HL-60 (cell line): ENCODE data around the gene PRDM8.
"Not testable (repeated sequence)": the region's sequence is repeated elsewhere in the genome, so short reads cannot be mapped to it uniquely, and the experiment has no call there.

ENCODE experiments used
- DNase-seq, 2 experiments: peaks; one replicate each; pipeline ENCODE4 v3.0.0-alpha.2; 2010 to 2020; ENCODE audit warnings: low read depth in 1 of 2, low spot score in 1 of 2
- H3K27ac ChIP-seq: fragments of 250-450 bp; sonication (Bioruptor Pico); replicated peaks from 2 replicates; pipeline ENCODE4 v1.5.1; 2020; ENCODE audit warnings: mild to moderate bottlenecking, moderate library complexity
- H3K27me3 ChIP-seq: fragments of 250-450 bp; sonication (Bioruptor Pico); 2 replicates; pipeline ENCODE4 v1.5.1; 2021; ENCODE audit warnings: mild to moderate bottlenecking, moderate library complexity; ENCODE audit not compliant: insufficient read depth, poor library complexity, severe bottlenecking
- H3K4me3 ChIP-seq: replicated peaks from 2 replicates; pipeline ENCODE4 v1.5.1; 2011; ENCODE audit warnings: mild to moderate bottlenecking, control low read depth, low read length; ENCODE audit not compliant: insufficient read depth
- GABPA ChIP-seq: IDR thresholded peaks from 2 replicates; pipeline ENCODE4 v1.6.1; 2012; ENCODE audit warnings: low read depth
- POLR2AphosphoS5 ChIP-seq: IDR thresholded peaks from 2 replicates; pipeline ENCODE4 v1.6.1; 2012; ENCODE audit warnings: low read depth
- SPI1 ChIP-seq: IDR thresholded peaks from 2 replicates; pipeline ENCODE4 v1.6.1; 2012; ENCODE audit warnings: low read depth, mild to moderate bottlenecking, borderline replicate concordance
- TF ChIP-seq, protein P1 (sequence below): IDR thresholded peaks from one replicate; pipeline ENCODE4 v1.5.1; 2011; ENCODE audit warnings: low read length, control low read depth, inconsistent platforms; ENCODE audit not compliant: insufficient read depth
- TF ChIP-seq, protein P2 (sequence below): IDR thresholded peaks from 2 replicates; pipeline ENCODE4 v1.6.1; 2012; ENCODE audit warnings: low read depth; ENCODE audit not compliant: insufficient replicate concordance

The PRDM8 gene

DNA sequence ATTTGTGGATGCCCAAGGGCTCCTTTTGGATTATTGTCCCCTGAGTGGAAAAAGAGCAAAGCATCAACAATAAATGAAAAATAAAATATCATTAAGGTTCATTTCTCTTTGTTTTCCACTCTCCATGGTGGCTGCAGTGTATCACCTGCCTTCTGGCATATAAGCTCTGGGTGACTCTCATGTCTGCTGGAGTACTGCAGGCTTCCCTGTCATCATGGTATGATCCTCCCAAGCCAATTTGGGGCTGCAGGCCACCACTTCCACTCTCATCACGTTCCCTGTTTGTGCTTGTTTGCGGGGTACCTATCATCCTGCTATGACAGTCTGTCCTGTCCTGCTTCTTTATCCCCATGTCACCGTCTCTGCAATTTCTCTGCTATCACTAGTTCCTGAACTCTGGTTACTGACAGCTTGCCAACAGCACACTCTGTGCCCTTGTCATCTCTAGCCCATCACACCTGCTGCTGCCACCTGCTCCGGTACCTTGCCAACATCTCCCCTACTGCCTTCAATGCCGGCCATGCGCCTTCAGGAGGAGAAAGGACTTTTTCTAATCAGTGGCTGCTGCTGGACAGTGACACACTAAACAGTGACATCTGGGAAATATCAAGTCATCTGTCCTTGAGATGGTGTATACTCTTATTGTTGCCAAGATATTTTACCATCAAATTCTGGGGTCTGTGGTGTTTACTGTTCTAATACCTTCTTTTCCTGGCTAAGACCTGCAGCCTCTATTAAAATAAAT is 46.1 kb downstream of the PRDM8 start:
- Histone ChIP-seq H3K27ac (no peak overlapping the region), H3K27me3 (no peaks in the 10 kb centered on the region), H3K4me3 (no peak overlapping the region)
- TF ChIP-seq, protein P1, sequence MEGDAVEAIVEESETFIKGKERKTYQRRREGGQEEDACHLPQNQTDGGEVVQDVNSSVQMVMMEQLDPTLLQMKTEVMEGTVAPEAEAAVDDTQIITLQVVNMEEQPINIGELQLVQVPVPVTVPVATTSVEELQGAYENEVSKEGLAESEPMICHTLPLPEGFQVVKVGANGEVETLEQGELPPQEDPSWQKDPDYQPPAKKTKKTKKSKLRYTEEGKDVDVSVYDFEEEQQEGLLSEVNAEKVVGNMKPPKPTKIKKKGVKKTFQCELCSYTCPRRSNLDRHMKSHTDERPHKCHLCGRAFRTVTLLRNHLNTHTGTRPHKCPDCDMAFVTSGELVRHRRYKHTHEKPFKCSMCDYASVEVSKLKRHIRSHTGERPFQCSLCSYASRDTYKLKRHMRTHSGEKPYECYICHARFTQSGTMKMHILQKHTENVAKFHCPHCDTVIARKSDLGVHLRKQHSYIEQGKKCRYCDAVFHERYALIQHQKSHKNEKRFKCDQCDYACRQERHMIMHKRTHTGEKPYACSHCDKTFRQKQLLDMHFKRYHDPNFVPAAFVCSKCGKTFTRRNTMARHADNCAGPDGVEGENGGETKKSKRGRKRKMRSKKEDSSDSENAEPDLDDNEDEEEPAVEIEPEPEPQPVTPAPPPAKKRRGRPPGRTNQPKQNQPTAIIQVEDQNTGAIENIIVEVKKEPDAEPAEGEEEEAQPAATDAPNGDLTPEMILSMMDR: no peak
- TF ChIP-seq SPI1: no peak
- TF ChIP-seq GABPA: no peak
- TF ChIP-seq POLR2AphosphoS5: no peak
- TF ChIP-seq, protein P2, sequence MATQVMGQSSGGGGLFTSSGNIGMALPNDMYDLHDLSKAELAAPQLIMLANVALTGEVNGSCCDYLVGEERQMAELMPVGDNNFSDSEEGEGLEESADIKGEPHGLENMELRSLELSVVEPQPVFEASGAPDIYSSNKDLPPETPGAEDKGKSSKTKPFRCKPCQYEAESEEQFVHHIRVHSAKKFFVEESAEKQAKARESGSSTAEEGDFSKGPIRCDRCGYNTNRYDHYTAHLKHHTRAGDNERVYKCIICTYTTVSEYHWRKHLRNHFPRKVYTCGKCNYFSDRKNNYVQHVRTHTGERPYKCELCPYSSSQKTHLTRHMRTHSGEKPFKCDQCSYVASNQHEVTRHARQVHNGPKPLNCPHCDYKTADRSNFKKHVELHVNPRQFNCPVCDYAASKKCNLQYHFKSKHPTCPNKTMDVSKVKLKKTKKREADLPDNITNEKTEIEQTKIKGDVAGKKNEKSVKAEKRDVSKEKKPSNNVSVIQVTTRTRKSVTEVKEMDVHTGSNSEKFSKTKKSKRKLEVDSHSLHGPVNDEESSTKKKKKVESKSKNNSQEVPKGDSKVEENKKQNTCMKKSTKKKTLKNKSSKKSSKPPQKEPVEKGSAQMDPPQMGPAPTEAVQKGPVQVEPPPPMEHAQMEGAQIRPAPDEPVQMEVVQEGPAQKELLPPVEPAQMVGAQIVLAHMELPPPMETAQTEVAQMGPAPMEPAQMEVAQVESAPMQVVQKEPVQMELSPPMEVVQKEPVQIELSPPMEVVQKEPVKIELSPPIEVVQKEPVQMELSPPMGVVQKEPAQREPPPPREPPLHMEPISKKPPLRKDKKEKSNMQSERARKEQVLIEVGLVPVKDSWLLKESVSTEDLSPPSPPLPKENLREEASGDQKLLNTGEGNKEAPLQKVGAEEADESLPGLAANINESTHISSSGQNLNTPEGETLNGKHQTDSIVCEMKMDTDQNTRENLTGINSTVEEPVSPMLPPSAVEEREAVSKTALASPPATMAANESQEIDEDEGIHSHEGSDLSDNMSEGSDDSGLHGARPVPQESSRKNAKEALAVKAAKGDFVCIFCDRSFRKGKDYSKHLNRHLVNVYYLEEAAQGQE: no peak
- DNase-seq: no peak

DNA sequence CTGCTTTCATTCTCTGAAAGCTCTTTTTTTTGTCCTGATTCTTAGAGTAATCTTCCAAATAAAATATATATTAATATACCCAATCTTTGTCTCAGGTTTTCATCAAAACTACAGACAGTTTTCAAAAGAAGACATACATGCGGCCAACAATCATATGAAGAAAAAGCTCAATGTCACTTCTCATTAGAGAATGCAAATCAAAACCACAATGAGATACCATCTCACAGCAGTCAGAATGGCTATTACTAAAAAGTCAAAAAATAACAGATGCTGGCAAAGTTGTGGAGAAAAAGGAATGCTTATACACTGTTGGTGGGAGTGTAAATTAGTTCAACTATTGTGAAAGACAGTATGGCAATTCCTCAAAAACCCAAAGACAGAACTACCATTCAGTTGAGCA is 50.2 kb downstream of the PRDM8 start:
- not testable (repeated sequence) for H3K27me3 ChIP-seq, H3K4me3 ChIP-seq, H3K27ac ChIP-seq, DNase-seq

DNA sequence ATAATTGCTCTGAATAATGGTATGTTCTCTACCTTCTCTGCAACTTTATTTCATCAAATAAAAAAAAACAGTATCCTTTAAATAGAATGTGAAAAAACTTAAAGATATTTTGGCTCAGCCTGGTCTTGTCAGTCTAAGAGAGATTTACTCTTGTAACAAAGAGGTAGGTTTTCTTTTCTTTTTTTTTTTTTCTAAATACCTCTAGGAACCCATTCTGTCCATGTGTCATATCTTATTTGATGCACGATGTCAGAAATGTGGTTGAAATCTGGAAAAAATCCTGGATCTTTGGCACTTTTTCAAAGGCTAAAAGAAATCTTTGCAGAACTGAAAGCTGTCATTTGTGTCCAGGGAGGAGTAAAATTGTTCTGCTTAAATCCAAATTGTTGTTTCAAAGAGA is 51.8 kb downstream of the PRDM8 start:
- Histone ChIP-seq H3K27me3 (no peaks in the 10 kb centered on the region), H3K4me3 (no peak overlapping the region), H3K27ac (no peak overlapping the region)
- no peak for TF ChIP-seq SPI1
- TF ChIP-seq, protein P2: no peak
- TF ChIP-seq, protein P1: no peak
- no peak for TF ChIP-seq GABPA
- no peak for TF ChIP-seq POLR2AphosphoS5
- DNase-seq: no peak

DNA sequence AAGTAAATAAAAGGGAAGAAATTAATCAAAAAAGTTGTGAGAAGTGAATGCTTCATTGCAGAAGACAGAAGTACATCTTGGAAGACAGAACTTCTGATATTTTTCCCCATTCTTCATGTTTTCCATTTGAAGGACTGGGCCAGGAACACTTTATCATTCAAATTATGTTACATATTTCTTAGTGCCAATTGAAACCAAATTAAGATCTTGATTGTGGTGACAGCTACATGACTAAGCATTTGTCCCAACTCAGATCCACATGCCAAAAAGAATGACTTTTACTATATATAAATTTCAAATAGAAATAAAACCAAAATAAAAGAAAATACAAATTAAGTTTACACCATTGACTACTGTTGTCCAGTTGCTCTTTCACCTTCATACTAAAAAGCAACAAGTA is 55.1 kb downstream of the PRDM8 start:
- Histone ChIP-seq H3K27me3 (no peaks in the 10 kb centered on the region), H3K27ac (no peak overlapping the region), H3K4me3 (no peak overlapping the region)
- TF ChIP-seq, protein P1: no peak
- TF ChIP-seq POLR2AphosphoS5 (no peak), SPI1 (no peak), GABPA (no peak)
- TF ChIP-seq, protein P2: no peak
- no peak for DNase-seq
